Activated naive CD8-positive, alpha-beta T cell treated with anti-CD3 and anti-CD28 coated beads for 36 hours (primary cell): ENCODE measurements around the gene EFNA1. TPM values are rescaled to one million over a fixed set of nuclear protein-coding genes. Genes with fewer than 3 reads are reported as not detected.

Source experiments
- DNase-seq: peaks from one replicate; pipeline ENCODE4 v3.0.0; 2021
- H3K27ac Mint-ChIP-seq: one replicate; pipeline ENCODE4 v1.8.0; 2022; ENCODE audit warnings: mild to moderate bottlenecking, moderate library complexity, mixed read lengths
- H3K27me3 Mint-ChIP-seq: one replicate; pipeline ENCODE4 v1.8.0; 2022; ENCODE audit warnings: mild to moderate bottlenecking, mixed read lengths
- H3K36me3 Mint-ChIP-seq: one replicate; pipeline ENCODE4 v1.8.0; 2021; ENCODE audit warnings: mild to moderate bottlenecking, mixed read lengths
- H3K4me1 Mint-ChIP-seq: one replicate; pipeline ENCODE4 v1.8.0; 2021; ENCODE audit warnings: mixed read lengths
- H3K4me3 Mint-ChIP-seq: one replicate; pipeline ENCODE4 v1.8.0; 2022; ENCODE audit warnings: mild to moderate bottlenecking, moderate library complexity, mixed read lengths
- H3K9me3 Mint-ChIP-seq: one replicate; pipeline ENCODE4 v1.8.0; 2022; ENCODE audit warnings: mixed read lengths
- total RNA-seq, 2 experiments: library from RNA; stranded (reverse); gene quantifications; one replicate each; pipeline ENCODE4 v1.2.3, GENCODE V29; 2021

EFNA1 gene
- total RNA-seq, 2 experiments from 2014 or later: 0.49 to 0.74 TPM

DNA sequence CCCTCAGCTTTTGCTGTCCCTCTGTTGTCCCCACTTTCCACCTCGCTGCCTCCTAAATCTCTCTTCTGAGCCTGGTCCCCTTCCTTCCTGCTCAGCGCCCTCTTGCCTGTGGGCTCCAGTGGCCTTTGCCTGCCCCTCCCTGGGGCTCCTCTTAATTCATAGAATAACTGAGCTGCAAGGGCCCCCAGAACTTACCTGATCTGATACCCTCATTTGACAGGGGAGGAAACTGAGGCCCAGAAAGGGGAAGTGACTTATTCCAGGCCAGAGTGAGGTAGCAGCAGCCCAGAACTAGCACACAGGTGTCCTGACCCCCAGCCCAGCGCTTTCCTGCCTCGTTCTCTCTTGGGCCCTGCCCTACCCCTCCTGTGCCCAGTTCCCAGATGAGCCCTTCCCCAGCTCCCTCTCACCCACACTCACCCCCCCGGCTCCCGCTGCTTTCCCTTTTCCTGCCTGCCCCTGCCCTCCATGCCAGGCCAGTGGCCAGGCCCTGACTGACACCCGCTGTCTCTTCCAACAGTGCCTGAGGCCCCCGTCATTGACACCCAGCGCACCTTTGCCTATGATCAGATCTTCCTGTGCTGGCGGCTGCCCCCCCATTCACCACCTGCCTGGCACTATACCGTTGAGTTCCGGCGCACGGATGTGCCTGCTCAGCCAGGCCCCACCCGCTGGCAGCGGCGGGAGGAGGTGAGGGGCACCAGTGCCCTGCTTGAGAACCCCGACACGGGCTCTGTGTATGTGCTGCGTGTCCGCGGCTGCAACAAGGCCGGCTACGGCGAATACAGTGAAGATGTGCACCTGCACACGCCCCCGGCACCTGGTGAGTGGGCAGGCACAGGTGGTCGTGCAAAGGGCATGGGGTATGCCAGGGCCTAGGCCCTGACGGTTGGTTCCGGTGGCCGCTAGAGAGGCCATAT is 51.7 kb downstream of the EFNA1 start:
- DNase-seq: no peak
- peaks cover 15% of the 10 kb centered on the region for H3K4me1 Mint-ChIP-seq
- no peaks in the 10 kb centered on the region for H3K27me3 Mint-ChIP-seq
- no peak overlapping the region for H3K27ac Mint-ChIP-seq
- H3K4me3 Mint-ChIP-seq: no peak overlapping the region
- no peaks in the 10 kb centered on the region for H3K9me3 Mint-ChIP-seq
- H3K36me3 Mint-ChIP-seq: peaks cover 16% of the 10 kb centered on the region

DNA sequence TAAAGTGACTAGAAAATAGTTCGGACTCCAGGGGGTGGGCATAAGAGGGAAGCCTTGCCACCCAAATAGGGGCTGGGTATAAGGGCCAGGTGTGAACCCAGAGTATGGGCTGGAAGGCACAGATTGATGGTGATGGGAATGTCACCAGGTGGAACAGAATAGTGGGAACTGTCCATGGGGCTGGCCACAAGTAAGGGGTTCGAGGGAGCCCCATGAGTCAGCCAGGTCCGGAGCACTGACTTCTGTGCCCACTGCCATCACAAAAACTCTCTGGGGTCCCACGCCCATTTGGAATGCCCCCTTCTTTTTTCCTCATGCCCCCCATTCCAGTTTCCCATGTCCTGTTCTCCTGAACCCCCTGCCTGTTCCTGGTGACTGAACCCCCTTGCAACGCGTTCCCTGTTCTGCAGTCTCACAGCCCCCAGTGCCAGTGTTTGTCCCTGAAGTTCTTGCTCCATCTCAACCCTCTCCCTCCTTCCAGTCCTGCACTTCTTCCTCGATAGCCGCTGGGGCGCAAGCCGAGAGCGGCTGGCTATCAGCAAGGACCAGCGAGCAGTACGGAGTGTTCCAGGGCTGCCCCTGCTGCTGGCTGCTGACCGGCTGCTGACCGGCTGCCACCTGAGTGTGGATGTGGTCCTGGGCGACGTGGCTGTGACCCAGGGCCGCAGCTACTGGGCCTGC is 53.8 kb downstream of the EFNA1 start:
- Mint-ChIP-seq H3K4me3 (no peak overlapping the region), H3K27ac (no peak overlapping the region), H3K4me1 (peaks cover 6% of the 10 kb centered on the region), H3K27me3 (no peaks in the 10 kb centered on the region), H3K9me3 (no peaks in the 10 kb centered on the region), H3K36me3 (peaks cover 16% of the 10 kb centered on the region)
- DNase-seq: no peak

DNA sequence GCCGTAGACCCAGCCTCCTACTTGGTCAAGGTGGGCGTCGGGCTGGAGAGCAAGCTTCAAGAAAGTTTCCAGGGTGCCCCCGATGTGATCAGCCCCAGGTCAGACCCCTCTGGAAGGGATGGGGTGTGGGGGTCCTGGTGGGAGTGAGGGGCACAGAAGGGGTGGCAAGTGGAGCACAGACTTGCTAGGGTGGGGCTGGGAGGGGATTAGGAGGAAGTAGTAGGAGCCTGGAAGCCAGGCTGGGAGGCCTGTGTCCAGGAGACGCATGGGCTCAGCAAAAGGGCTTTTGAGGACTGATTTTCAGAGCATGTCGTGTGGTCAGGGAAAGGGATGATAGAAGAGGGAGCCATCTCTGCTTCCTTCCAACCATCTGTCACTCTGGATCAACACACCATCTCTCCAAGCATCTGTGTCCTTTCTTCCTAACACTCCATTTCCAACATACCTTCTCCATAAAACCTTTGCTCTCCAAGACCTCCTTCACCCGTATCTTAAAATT is 54.4 kb downstream of the EFNA1 start:
- no peak overlapping the region for H3K27ac Mint-ChIP-seq
- H3K9me3 Mint-ChIP-seq: no peaks in the 10 kb centered on the region
- no peak overlapping the region for H3K4me3 Mint-ChIP-seq
- H3K27me3 Mint-ChIP-seq: no peaks in the 10 kb centered on the region
- DNase-seq: no peak
- peaks cover under 1% of the 10 kb centered on the region for H3K4me1 Mint-ChIP-seq
- peaks cover 16% of the 10 kb centered on the region for H3K36me3 Mint-ChIP-seq

DNA sequence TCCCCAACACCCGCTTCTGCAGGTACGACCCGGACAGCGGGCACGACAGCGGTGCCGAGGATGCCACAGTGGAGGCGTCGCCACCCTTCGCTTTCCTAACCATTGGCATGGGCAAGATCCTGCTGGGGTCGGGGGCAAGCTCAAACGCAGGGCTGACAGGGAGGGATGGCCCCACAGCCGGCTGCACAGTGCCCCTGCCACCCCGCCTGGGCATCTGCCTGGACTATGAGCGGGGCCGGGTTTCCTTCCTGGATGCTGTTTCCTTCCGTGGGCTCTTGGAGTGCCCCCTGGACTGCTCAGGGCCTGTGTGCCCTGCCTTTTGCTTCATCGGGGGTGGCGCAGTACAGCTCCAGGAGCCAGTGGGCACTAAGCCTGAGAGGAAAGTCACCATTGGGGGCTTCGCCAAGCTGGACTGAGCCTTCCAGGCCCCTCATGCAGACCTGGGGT is 56.1 kb downstream of the EFNA1 start:
- DNase-seq: no peak
- Mint-ChIP-seq H3K36me3 (peaks cover 10% of the 10 kb centered on the region), H3K27ac (no peak overlapping the region), H3K4me3 (no peak overlapping the region), H3K4me1 (peaks cover 4% of the 10 kb centered on the region), H3K9me3 (no peaks in the 10 kb centered on the region), H3K27me3 (no peaks in the 10 kb centered on the region)

DNA sequence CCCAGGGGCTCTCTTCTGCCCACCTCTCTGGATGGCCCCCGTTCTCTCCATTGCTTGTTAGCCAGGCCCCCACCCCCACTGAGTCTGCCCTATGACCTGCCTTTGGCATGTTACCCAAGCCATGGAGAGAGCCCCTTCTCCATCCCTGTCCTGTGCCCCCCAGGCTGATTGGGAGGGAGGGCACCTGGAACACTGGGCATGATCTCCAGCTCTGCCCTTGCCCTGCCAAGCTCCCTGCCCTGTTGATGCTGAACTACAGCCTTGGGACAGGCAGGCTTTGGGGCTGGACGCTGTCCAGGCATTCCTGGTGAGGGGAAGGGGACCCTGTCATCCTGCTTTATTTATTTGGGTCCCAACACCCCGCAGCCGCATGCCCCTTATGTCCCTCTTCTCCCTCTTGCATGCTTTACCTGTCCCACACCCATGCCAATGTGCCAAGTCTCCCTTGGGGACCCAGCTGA is 56.7 kb downstream of the EFNA1 start:
- Mint-ChIP-seq H3K27ac (no peak overlapping the region), H3K36me3 (peaks cover 9% of the 10 kb centered on the region), H3K9me3 (no peaks in the 10 kb centered on the region), H3K27me3 (no peaks in the 10 kb centered on the region), H3K4me3 (no peak overlapping the region), H3K4me1 (peaks cover 4% of the 10 kb centered on the region)
- no peak for DNase-seq

Other genes with a start within 250 kb of the EFNA1 start
- gene PMVK, start 191.2 kb upstream of the EFNA1 start, total RNA-seq: 10 to 100 TPM; 29.8 to 32.8 TPM
- 10 to 100 TPM; 12.2 to 13.2 TPM for gene PBXIP1, start 171.8 kb upstream of the EFNA1 start, total RNA-seq
- 10 to 100 TPM; 24.2 to 25.1 TPM for gene PYGO2, start 166.1 kb upstream of the EFNA1 start, total RNA-seq
- 10 to 100 TPM; 34.7 to 38.4 TPM for gene SHC1, start 157.1 kb upstream of the EFNA1 start, total RNA-seq
- 100 to 1,000 TPM; 156 TPM for gene CKS1B, start 153.2 kb upstream of the EFNA1 start, total RNA-seq
- gene FLAD1, start 144.5 kb upstream of the EFNA1 start, total RNA-seq: 10 to 100 TPM; 54.2 to 56.1 TPM
- under 1 TPM in 1 of 2 experiments, not detected in 1; 0.66 TPM for gene LENEP, start 134.3 kb upstream of the EFNA1 start, total RNA-seq
- gene ZBTB7B, start 125.1 kb upstream of the EFNA1 start, total RNA-seq: 10 to 100 TPM; 14.1 to 14.4 TPM
- under 1 TPM; 0.20 to 0.31 TPM for gene DCST2, start 94.1 kb upstream of the EFNA1 start, total RNA-seq
- gene DCST1, start 94.1 kb upstream of the EFNA1 start, total RNA-seq: not detected
- gene ADAM15, start 76.6 kb upstream of the EFNA1 start, total RNA-seq: 10 to 100 TPM; 31.6 to 32.5 TPM
- 1 to 10 TPM; 2.1 to 2.5 TPM for gene EFNA4, start 64.1 kb upstream of the EFNA1 start, total RNA-seq
- 1 to 10 TPM; 4.5 to 4.6 TPM for gene EFNA3, start 49.0 kb upstream of the EFNA1 start, total RNA-seq
- gene SLC50A1, start 8.0 kb downstream of the EFNA1 start, total RNA-seq: 10 to 100 TPM; 50.6 to 51.3 TPM
- 10 to 100 TPM; 26.8 to 29.2 TPM for gene DPM3, start 12.7 kb downstream of the EFNA1 start, total RNA-seq
- 100 to 1,000 TPM; 135 to 145 TPM for gene KRTCAP2, start 45.4 kb downstream of the EFNA1 start, total RNA-seq
- gene TRIM46, start 46.0 kb downstream of the EFNA1 start, total RNA-seq: 1 to 10 TPM; 4.6 to 4.9 TPM
- gene THBS3, start 80.0 kb downstream of the EFNA1 start, total RNA-seq: 1 to 10 TPM; 7.4 to 9.3 TPM
- 10 to 100 TPM; 68.0 to 72.5 TPM for gene MTX1, start 80.8 kb downstream of the EFNA1 start, total RNA-seq
- gene ENTREP3, start 127.6 kb downstream of the EFNA1 start, total RNA-seq: 10 to 100 TPM; 46.6 to 49.7 TPM
- 100 to 1,000 TPM; 108 to 117 TPM for gene SCAMP3, start 134.5 kb downstream of the EFNA1 start, total RNA-seq
- gene CLK2, start 145.6 kb downstream of the EFNA1 start, total RNA-seq: 10 to 100 TPM; 61.4 to 65.9 TPM
- gene HCN3, start 149.6 kb downstream of the EFNA1 start, total RNA-seq: 1 to 10 TPM; 1.5 to 1.6 TPM
- gene PKLR, start 173.6 kb downstream of the EFNA1 start, total RNA-seq: not detected
- 100 to 1,000 TPM; 256 to 264 TPM for gene FDPS, start 181.0 kb downstream of the EFNA1 start, total RNA-seq
- 10 to 100 TPM; 23.7 to 24.2 TPM for gene RUSC1, start 193.0 kb downstream of the EFNA1 start, total RNA-seq